H1 (cell line): Measurements from ENCODE around the gene RFX3. TPM values are rescaled to one million over a fixed set of nuclear protein-coding genes. Genes with fewer than 3 reads are reported as not detected.

ENCODE experiments used
- CTCF ChIA-PET: fragments of 300-600 bp; sonication (Branson Sonifier 250); formaldehyde crosslinking; loops from one replicate; lab custom pipeline; 2021; ENCODE audit not compliant: partially characterized antibody; lab: Charles Lee
- POLR2A ChIA-PET: fragments of 300-600 bp; sonication (Branson Sonifier 250); formaldehyde crosslinking; loops from one replicate; lab custom pipeline; 2021; ENCODE audit warnings: inconsistent platforms; ENCODE audit not compliant: partially characterized antibody; lab: Charles Lee
- DNase-seq, 2 experiments: peaks; one replicate each; pipeline versions ENCODE4 v3.0.0 to v3.0.0-alpha.2; 2010 to 2022; ENCODE audit warnings: low spot score in 2 of 2, low read depth in 1 of 2, mixed read lengths in 1 of 2
- FAIRE-seq: peaks from 2 replicates; lab custom pipeline; 2011; peaks lifted over from hg19 to GRCh38; lab: Jason Lieb, UNC
- H2AFZ ChIP-seq: 2 replicates; pipeline ENCODE4 v1.8.1; 2012; ENCODE audit warnings: low read length, inconsistent platforms
- H2AK5ac ChIP-seq: 2 replicates; pipeline ENCODE4 v1.6.1; 2013; ENCODE audit warnings: low read depth, low read length
- H2BK120ac ChIP-seq: replicated peaks from 2 replicates; pipeline ENCODE3; 2013; ENCODE audit warnings: low read depth, low read length, inconsistent platforms
- H2BK12ac ChIP-seq: 2 replicates; pipeline ENCODE4 v1.6.1; 2013; ENCODE audit warnings: low read depth, low read length
- H2BK15ac ChIP-seq: 2 replicates; pipeline ENCODE4 v1.6.1; 2013; ENCODE audit warnings: low read length
- H2BK20ac ChIP-seq: 2 replicates; pipeline ENCODE4 v1.6.1; 2013; ENCODE audit warnings: low read length
- H2BK5ac ChIP-seq: 2 replicates; pipeline ENCODE4 v1.6.1; 2013; ENCODE audit warnings: low read depth, low read length
- H3K14ac ChIP-seq: 2 replicates; pipeline ENCODE4 v1.6.1; 2013; ENCODE audit warnings: inconsistent platforms; ENCODE audit not compliant: insufficient read length
- H3K18ac ChIP-seq: 2 replicates; pipeline ENCODE4 v1.6.1; 2013; ENCODE audit warnings: low read length; ENCODE audit errors: extremely low read depth
- H3K23ac ChIP-seq: 2 replicates; pipeline ENCODE4 v1.6.1; 2013; ENCODE audit warnings: inconsistent platforms; ENCODE audit not compliant: insufficient read length
- H3K23me2 ChIP-seq: 2 replicates; pipeline ENCODE4 v1.6.1; 2013; ENCODE audit warnings: low read depth, low read length
- H3K27ac ChIP-seq: 2 replicates; pipeline ENCODE4 v1.6.1; 2011; ENCODE audit warnings: low read depth, low read length, inconsistent platforms
- H3K27me3 ChIP-seq, 4 experiments: replicated peaks in 1 of 4; 1 replicate in 1 of 4; 2 replicates in 3 of 4; pipeline versions ENCODE4 v1.6.1 to v1.8.1; 2011 to 2013; ENCODE audit warnings: low read length in 3 of 4, mild to moderate bottlenecking in 3 of 4, inconsistent platforms in 2 of 4, mixed read lengths in 2 of 4, moderate library complexity in 1 of 4; ENCODE audit not compliant: control insufficient read depth in 3 of 4, insufficient read depth in 3 of 4; ENCODE audit errors: extremely low read depth in 1 of 4
- H3K36me3 ChIP-seq, 4 experiments: 2 replicates each; pipeline versions ENCODE4 v1.6.1 to v1.8.1; 2011 to 2013; ENCODE audit warnings: mild to moderate bottlenecking in 4 of 4, low read length in 3 of 4, moderate library complexity in 2 of 4, control low read depth in 1 of 4, inconsistent platforms in 1 of 4; ENCODE audit not compliant: insufficient read depth in 4 of 4, control insufficient read depth in 2 of 4
- H3K4ac ChIP-seq: replicated peaks from 2 replicates; pipeline ENCODE3; 2013; ENCODE audit warnings: low read length, low read depth, mixed read lengths, inconsistent platforms; ENCODE audit not compliant: insufficient read length
- H3K4me1 ChIP-seq, 4 experiments: replicated peaks in 1 of 4; 1 replicate in 1 of 4; 2 replicates in 3 of 4; pipeline versions ENCODE4 v1.6.1 to v1.8.1; 2011 to 2013; ENCODE audit warnings: low read length in 3 of 4, inconsistent platforms in 2 of 4, mixed read lengths in 1 of 4; ENCODE audit not compliant: insufficient read depth in 4 of 4, control insufficient read depth in 3 of 4
- H3K4me2 ChIP-seq, 2 experiments: 2 replicates each; pipeline versions ENCODE4 v1.6.1 to v1.8.1; 2011 to 2013; ENCODE audit warnings: low read depth in 2 of 2, low read length in 2 of 2, control low read depth in 1 of 2, inconsistent platforms in 1 of 2, mild to moderate bottlenecking in 1 of 2; ENCODE audit not compliant: insufficient read depth in 1 of 2
- H3K4me3 ChIP-seq, 4 experiments: fragments of 200-600, 300-600 bp in 1 of 4; sonication (generic), shearing (Covaris generic), sonication (Bioruptor Twin) in 1 of 4; 2 replicates each; pipeline versions ENCODE4 v1.5.1 to v1.8.1; 2011 to 2016; ENCODE audit warnings: low read length in 4 of 4, low read depth in 3 of 4, control low read depth in 2 of 4, inconsistent platforms in 2 of 4, mild to moderate bottlenecking in 2 of 4, mixed read lengths in 1 of 4, moderate library complexity in 1 of 4; ENCODE audit not compliant: insufficient read depth in 2 of 4; ENCODE audit errors: extremely low read depth in 1 of 4
- H3K56ac ChIP-seq: replicated peaks from 2 replicates; pipeline ENCODE3; 2013; ENCODE audit warnings: low read depth, mild to moderate bottlenecking, mixed read lengths, low read length, inconsistent platforms; ENCODE audit not compliant: insufficient read length
- H3K79me1 ChIP-seq: 2 replicates; pipeline ENCODE4 v1.6.1; 2013; ENCODE audit warnings: low read depth, low read length, control low read depth
- H3K79me2 ChIP-seq, 2 experiments: 2 replicates each; pipeline versions ENCODE4 v1.6.1 to v1.8.1; 2012 to 2013; ENCODE audit warnings: low read length in 2 of 2, mild to moderate bottlenecking in 2 of 2, inconsistent platforms in 1 of 2; ENCODE audit not compliant: insufficient read depth in 2 of 2, control insufficient read depth in 1 of 2
- H3K9ac ChIP-seq, 4 experiments: replicated peaks in 1 of 4; 1 replicate in 1 of 4; 2 replicates in 3 of 4; pipeline versions ENCODE4 v1.6.1 to v1.8.1; 2011 to 2013; ENCODE audit warnings: low read depth in 3 of 4, low read length in 3 of 4, control low read depth in 2 of 4, mild to moderate bottlenecking in 2 of 4, moderate library complexity in 2 of 4, inconsistent platforms in 1 of 4; ENCODE audit errors: extremely low read depth in 1 of 4
- H3K9me3 ChIP-seq, 2 experiments: 2 replicates each; pipeline versions ENCODE4 v1.6.1 to v1.8.1; 2012 to 2013; ENCODE audit warnings: mild to moderate bottlenecking in 2 of 2, moderate library complexity in 2 of 2, control low read depth in 1 of 2, inconsistent platforms in 1 of 2, low read depth in 1 of 2, low read length in 1 of 2, mixed read lengths in 1 of 2; ENCODE audit not compliant: insufficient read depth in 2 of 2
- H4K20me1 ChIP-seq, 2 experiments: replicated peaks in 1 of 2; 2 replicates each; pipeline versions ENCODE3 to v1.8.1; 2011 to 2013; ENCODE audit warnings: inconsistent platforms in 2 of 2, low read length in 2 of 2, mild to moderate bottlenecking in 1 of 2; ENCODE audit not compliant: insufficient read depth in 2 of 2, control insufficient read depth in 1 of 2
- H4K5ac ChIP-seq: 2 replicates; pipeline ENCODE4 v1.6.1; 2013; ENCODE audit warnings: low read length, low read depth, mixed read lengths, inconsistent platforms; ENCODE audit not compliant: insufficient read length
- H4K8ac ChIP-seq: 2 replicates; pipeline ENCODE4 v1.8.0; 2013; ENCODE audit warnings: mild to moderate bottlenecking, moderate library complexity, low read length, inconsistent platforms; ENCODE audit not compliant: insufficient read depth; ENCODE audit errors: extremely low read depth
- H4K91ac ChIP-seq: replicated peaks from 2 replicates; pipeline ENCODE3; 2013; ENCODE audit warnings: low read length, mixed read lengths, inconsistent platforms; ENCODE audit not compliant: insufficient read length
- EP300 ChIP-seq, 2 experiments: IDR thresholded peaks; 1 replicate in 1 of 2; 2 replicates in 1 of 2; pipeline ENCODE4 v1.6.1; 2011 to 2012; ENCODE audit warnings: low read depth in 2 of 2, low read length in 2 of 2, mild to moderate bottlenecking in 2 of 2, borderline replicate concordance in 1 of 2, inconsistent platforms in 1 of 2, moderate library complexity in 1 of 2
- HDAC2 ChIP-seq, 2 experiments: fragments of 300-600 bp in 1 of 2; sonication (generic) in 1 of 2; IDR thresholded peaks; 2 replicates each; pipeline ENCODE4 v1.6.1; 2011 to 2012; ENCODE audit warnings: low read depth in 2 of 2, low read length in 2 of 2, mild to moderate bottlenecking in 2 of 2, moderate library complexity in 2 of 2, borderline replicate concordance in 1 of 2, inconsistent platforms in 1 of 2
- MAFK ChIP-seq: IDR thresholded peaks from 2 replicates; pipeline ENCODE4 v1.6.1; 2012; ENCODE audit warnings: low read depth, mild to moderate bottlenecking, improper control_type of control experiment, low read length
- PHF8 ChIP-seq: fragments of 200-600 bp; sonication (generic); conservative IDR thresholded peaks from 2 replicates; pipeline ENCODE4 v1.7.1; 2012; ENCODE audit warnings: low read depth, mild to moderate bottlenecking, inconsistent platforms, low read length, moderate library complexity
- RXRA ChIP-seq: IDR thresholded peaks from 2 replicates; pipeline ENCODE4 v1.6.1; 2011; ENCODE audit warnings: low read depth, mild to moderate bottlenecking, low read length, moderate library complexity; ENCODE audit not compliant: insufficient read depth
- TBP ChIP-seq: IDR thresholded peaks from 2 replicates; pipeline ENCODE4 v1.6.1; 2011; ENCODE audit warnings: low read depth, low read length, improper control_type of control experiment
- USF2 ChIP-seq: IDR thresholded peaks from 2 replicates; pipeline ENCODE4 v1.6.1; 2011; ENCODE audit warnings: low read length, improper control_type of control experiment
- WGBS, 2 experiments: shearing (Covaris generic) in 1 of 2; methylation state at CpG; one replicate each; pipeline versions ENCODE4 v1.1.6 to v1.1.7; 2013 to 2015; ENCODE audit warnings: low lambda C conversion rate in 2 of 2, mixed read lengths in 2 of 2, inconsistent platforms in 1 of 2, low coverage in 1 of 2, missing lambda C conversion rate in 1 of 2; ENCODE audit not compliant: insufficient replicate concordance in 2 of 2, insufficient coverage in 1 of 2, insufficient read length in 1 of 2; ENCODE audit errors: extremely low coverage in 1 of 2, missing lambda C conversion rate in 1 of 2; 5-methylcytosine and 5-hydroxymethylcytosine counted together
- polyA plus RNA-seq, 7 experiments: library from polyadenylated mRNA; depleted of rRNA in 3 of 7; stranded (reverse) in 5 of 7; unstranded in 2 of 7; fragments of >200 nt in 5 of 7; fragments of 200-250 nt in 2 of 7; gene quantifications; 1 replicate in 5 of 7; 2 replicates in 1 of 7; 4 replicates in 1 of 7; pipeline versions ENCODE4 v1.2.1 to v1.2.3, GENCODE V29; 2011 to 2013; ENCODE audit warnings: missing spikeins in 2 of 7, mixed read lengths in 2 of 7
- total RNA-seq: library from RNA; stranded (reverse); fragmentation: NEBNext Ultra II Directional; extraction: Animal tissue kit (Norgen Biotek cat#: 25700); gene quantifications from 2 replicates; pipeline ENCODE4 v1.2.1, GENCODE V29; 2021
- TF ChIP-seq, protein P1 (sequence below), 3 experiments: IDR thresholded peaks; 1 replicate in 2 of 3; 2 replicates in 1 of 3; pipeline versions ENCODE4 v1.5.1 to v1.6.1; 2011; ENCODE audit warnings: low read length in 3 of 3, mild to moderate bottlenecking in 3 of 3, inconsistent platforms in 2 of 3, low read depth in 1 of 3, moderate library complexity in 1 of 3; ENCODE audit not compliant: insufficient read depth in 1 of 3; ENCODE audit errors: control extremely low read depth in 1 of 3

RFX3 gene
- total and polyA plus RNA-seq, 2 of the 8 experiments (the other 6 are each of a cell fraction or from before 2014, with no cell fraction given), result 4.9 to 22.6 TPM

DNA sequence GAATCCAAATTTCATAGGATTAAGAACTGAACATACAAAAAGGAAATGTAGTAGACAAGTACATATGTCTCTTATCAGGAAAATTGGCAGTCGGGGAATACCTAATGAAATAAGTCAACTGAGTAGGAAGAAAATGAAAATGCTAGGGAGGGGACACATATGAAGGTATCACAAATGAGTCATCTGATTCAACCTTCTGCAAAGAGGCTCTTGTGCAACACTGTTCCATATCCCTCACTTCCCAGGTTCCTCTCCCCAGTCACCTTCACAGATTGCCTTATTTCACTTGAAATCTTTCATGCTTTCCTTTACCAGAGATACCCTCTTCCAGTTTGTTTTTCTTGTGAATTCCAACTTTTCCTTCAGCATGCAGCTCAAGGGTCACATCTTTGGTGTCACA, 139.0 kb downstream of the RFX3 start:
- no peak overlapping the region for H2BK15ac ChIP-seq
- H3K4me2 ChIP-seq, result no peak overlapping the region
- no peak overlapping the region for H2AFZ ChIP-seq
- no peak overlapping the region for H4K91ac ChIP-seq
- no peaks in the 10 kb centered on the region for H3K4me1 ChIP-seq
- no peaks in the 10 kb centered on the region for H4K20me1 ChIP-seq
- H3K4ac ChIP-seq, result no peak overlapping the region
- no peak overlapping the region for H3K23ac ChIP-seq
- H3K27me3 ChIP-seq, result no peaks in the 10 kb centered on the region
- CTCF ChIA-PET, result interaction anchor here (0.6 to 1.2 kb wide), 2 partner anchors 54 to 154 kb away, joined by 3 to 4 read pairs; no protein-coding TSS in a partner anchor
- POLR2A ChIA-PET, result no interaction called here
- no peak for DNase-seq
- H3K4me3 ChIP-seq, result no peak overlapping the region
- H3K23me2 ChIP-seq, result no peaks in the 10 kb centered on the region
- H3K27ac ChIP-seq, result no peak overlapping the region
- FAIRE-seq, result no peak
- peaks cover 0 to 14% (median 3%) of the 10 kb centered on the region in 4 experiments; a peak in 5 of 8 replicates for H3K36me3 ChIP-seq
- no peak overlapping the region for H2BK20ac ChIP-seq
- H4K5ac ChIP-seq, result no peak overlapping the region
- no peak overlapping the region for H3K14ac ChIP-seq
- no peak overlapping the region for H3K18ac ChIP-seq
- no peaks in the 10 kb centered on the region for H3K79me1 ChIP-seq
- H2BK120ac ChIP-seq, result no peak overlapping the region
- H2BK12ac ChIP-seq, result no peak overlapping the region
- peaks cover 7 to 8% of the 10 kb centered on the region in 2 experiments; a peak in 2 of 4 replicates for H3K9me3 ChIP-seq
- no peaks in the 10 kb centered on the region for H3K79me2 ChIP-seq
- no peak overlapping the region for H2AK5ac ChIP-seq
- whole genome bisulfite sequencing, 2 experiments, result 95% methylated on average over 1 of the region's 1 CpG; no CpG with 5 or more reads in 1 of the 2 experiments
- no peak overlapping the region for H3K9ac ChIP-seq
- H4K8ac ChIP-seq, result no peak overlapping the region
- H2BK5ac ChIP-seq, result no peak overlapping the region
- no peak overlapping the region for H3K56ac ChIP-seq
- no peak for TF ChIP-seq USF2
- no peak for TF ChIP-seq HDAC2 (IDR thresholded peaks at IDR 0.05; ENCODE audit: borderline replicate concordance in 1 of 2, low read depth in 2 of 2, low read length in 2 of 2)
- TF ChIP-seq MAFK, result no peak
- no peak for TF ChIP-seq EP300 (IDR thresholded peaks at IDR 0.05; ENCODE audit: borderline replicate concordance in 1 of 2, low read depth in 2 of 2, low read length in 2 of 2)
- TF ChIP-seq, protein P1, sequence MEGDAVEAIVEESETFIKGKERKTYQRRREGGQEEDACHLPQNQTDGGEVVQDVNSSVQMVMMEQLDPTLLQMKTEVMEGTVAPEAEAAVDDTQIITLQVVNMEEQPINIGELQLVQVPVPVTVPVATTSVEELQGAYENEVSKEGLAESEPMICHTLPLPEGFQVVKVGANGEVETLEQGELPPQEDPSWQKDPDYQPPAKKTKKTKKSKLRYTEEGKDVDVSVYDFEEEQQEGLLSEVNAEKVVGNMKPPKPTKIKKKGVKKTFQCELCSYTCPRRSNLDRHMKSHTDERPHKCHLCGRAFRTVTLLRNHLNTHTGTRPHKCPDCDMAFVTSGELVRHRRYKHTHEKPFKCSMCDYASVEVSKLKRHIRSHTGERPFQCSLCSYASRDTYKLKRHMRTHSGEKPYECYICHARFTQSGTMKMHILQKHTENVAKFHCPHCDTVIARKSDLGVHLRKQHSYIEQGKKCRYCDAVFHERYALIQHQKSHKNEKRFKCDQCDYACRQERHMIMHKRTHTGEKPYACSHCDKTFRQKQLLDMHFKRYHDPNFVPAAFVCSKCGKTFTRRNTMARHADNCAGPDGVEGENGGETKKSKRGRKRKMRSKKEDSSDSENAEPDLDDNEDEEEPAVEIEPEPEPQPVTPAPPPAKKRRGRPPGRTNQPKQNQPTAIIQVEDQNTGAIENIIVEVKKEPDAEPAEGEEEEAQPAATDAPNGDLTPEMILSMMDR (IDR thresholded peaks at IDR 0.05; ENCODE audit: control extremely low read depth in 1 of 3, insufficient read depth in 1 of 3, low read depth in 1 of 3, low read length in 3 of 3), result no peak
- TF ChIP-seq RXRA, result no peak
- no peak for TF ChIP-seq PHF8
- no peak for TF ChIP-seq TBP
